CMK (cell line): ENCODE measurements around the gene IFNAR1.
A peak's percentile ranks its signal among the peaks of the same experiment; 100 is the strongest.

ENCODE experiments used
- DNase-seq: peaks from one replicate; pipeline ENCODE4 v3.0.0-alpha.2; 2010; ENCODE audit warnings: low read depth

IFNAR1 gene

GRCh38 chr21:33402001-33402979 lies 77.5 kb downstream of the IFNAR1 start:
- DNase-seq, result peak; percentile 29

GRCh38 chr21:33403128-33403785 lies 78.5 kb downstream of the IFNAR1 start, which contains the start of gene IFNGR2:
TSS of gene IFNGR2 (plus strand) at chr21:33403413. CDS start at chr21:33403544, 131 bp downstream.
- DNase-seq, result peak; percentile 25

GRCh38 chr21:33403786-33404585 lies 79.2 kb downstream of the IFNAR1 start:
- peak; percentile 30 for DNase-seq

DNA sequence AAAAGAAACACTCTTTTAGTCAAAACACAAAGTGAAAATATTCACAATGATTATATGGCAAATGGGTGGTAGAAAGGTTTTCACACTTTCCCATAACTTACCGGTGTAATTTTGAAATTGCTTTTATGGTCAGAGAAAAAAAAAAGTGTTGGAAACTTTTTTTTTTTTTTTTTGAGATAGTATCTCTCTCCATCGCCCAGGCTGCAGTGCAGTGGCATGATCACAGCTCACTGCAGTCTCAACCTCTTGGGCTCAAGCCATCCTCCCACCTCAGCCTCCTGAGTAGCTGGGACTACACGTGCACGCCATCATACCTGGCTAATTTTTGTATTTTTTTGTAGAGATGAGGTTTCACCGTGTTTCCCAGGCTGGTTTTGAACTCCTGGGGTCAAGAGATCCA lies 81.7 kb downstream of the IFNAR1 start:
- DNase-seq, result no peak
